Activated CD4-positive, alpha-beta T cell treated with anti-CD3 and anti-CD28 coated beads, Interleukin-2, amount 10 ng/mL, durations not matched to agents 24 days and 14 days (primary cell): ENCODE measurements around the gene SUSD5. TPM values are rescaled to one million over a fixed set of nuclear protein-coding genes. Genes with fewer than 3 reads are reported as not detected.
A peak's percentile ranks its signal among the peaks of the same experiment; 100 is the strongest.
"Not testable (repeated sequence)": the region's sequence is repeated elsewhere in the genome, so short reads cannot be mapped to it uniquely, and the experiment has no call there.

ENCODE experiments used
- DNase-seq: peaks from one replicate; pipeline ENCODE4 v3.0.0; 2022
- H3K27ac Mint-ChIP-seq: one replicate; pipeline ENCODE4 v1.8.0; 2022; ENCODE audit warnings: mild to moderate bottlenecking, mixed read lengths
- H3K27me3 Mint-ChIP-seq: one replicate; pipeline ENCODE4 v1.8.0; 2022; ENCODE audit warnings: mixed read lengths
- H3K36me3 Mint-ChIP-seq: one replicate; pipeline ENCODE4 v1.8.0; 2022; ENCODE audit warnings: low read depth, mild to moderate bottlenecking, mixed read lengths
- H3K4me1 Mint-ChIP-seq: one replicate; pipeline ENCODE4 v1.8.0; 2021; ENCODE audit warnings: mixed read lengths
- H3K4me3 Mint-ChIP-seq: one replicate; pipeline ENCODE4 v1.8.0; 2022; ENCODE audit warnings: mild to moderate bottlenecking, moderate library complexity, mixed read lengths
- H3K9me3 Mint-ChIP-seq: one replicate; pipeline ENCODE4 v1.8.0; 2021; ENCODE audit warnings: mixed read lengths
- intact Hi-C: fragments of 100-400 bp; cut with micrococcal nuclease; formaldehyde crosslinking; loops from one replicate; pipeline ENCODE4 v1.15.1; 2023
- total RNA-seq: library from RNA; stranded (reverse); gene quantifications from 2 replicates; pipeline ENCODE4 v1.2.3, GENCODE V29; 2022

SUSD5 gene
- total RNA-seq, 1 donor from 2014 or later = not detected

DNA sequence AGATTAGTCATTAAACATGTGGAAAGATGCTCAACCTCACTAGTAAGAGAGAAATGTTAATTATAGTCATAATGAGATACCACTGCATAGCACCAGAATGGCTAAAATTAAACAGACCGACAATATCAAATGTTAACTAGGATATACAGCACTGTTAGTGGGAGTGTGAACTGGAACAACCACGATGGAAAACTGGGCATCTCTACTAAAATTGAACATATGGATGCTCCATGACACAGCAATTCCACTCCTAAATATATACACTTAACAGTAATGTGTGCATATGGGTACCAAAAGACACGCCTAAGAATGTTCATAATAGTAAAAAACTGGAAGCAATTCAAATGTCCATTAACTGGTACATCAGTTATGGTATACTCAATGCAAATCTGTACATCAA, 63.3 kb downstream of the SUSD5 start:
- Mint-ChIP-seq H3K27me3 (peaks cover 20% of the 10 kb centered on the region), H3K4me3 (no peak overlapping the region), H3K9me3 (no peaks in the 10 kb centered on the region), H3K4me1 (no peaks in the 10 kb centered on the region), H3K36me3 (no peaks in the 10 kb centered on the region), H3K27ac (no peak overlapping the region)
- intact Hi-C loops = no loop called here
- DNase-seq = no peak

DNA sequence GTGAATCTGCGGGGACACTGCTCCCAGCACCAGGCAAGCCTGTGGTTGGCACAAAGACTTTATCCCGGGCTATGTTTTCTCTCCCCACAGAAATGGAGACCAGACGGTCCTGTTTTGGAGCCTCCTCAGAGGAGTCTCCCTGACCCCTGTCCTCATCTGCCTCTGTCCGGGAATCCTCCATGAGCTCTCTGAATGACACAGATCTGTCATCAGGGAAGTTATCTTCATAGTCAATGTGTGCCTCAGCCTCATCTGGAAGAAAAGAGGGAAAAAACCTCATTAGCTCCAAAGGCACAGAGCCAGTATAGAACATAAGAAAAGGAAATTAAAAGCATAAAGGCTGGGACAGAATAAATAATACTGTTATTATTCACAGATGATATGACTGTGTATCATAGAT, 64.8 kb downstream of the SUSD5 start:
- no peaks in the 10 kb centered on the region for H3K36me3 Mint-ChIP-seq
- intact Hi-C loops = no loop called here
- DNase-seq = no peak
- peaks cover 13% of the 10 kb centered on the region for H3K27me3 Mint-ChIP-seq
- H3K9me3 Mint-ChIP-seq = no peaks in the 10 kb centered on the region
- no peaks in the 10 kb centered on the region for H3K4me1 Mint-ChIP-seq
- no peak overlapping the region for H3K4me3 Mint-ChIP-seq
- no peak overlapping the region for H3K27ac Mint-ChIP-seq

DNA sequence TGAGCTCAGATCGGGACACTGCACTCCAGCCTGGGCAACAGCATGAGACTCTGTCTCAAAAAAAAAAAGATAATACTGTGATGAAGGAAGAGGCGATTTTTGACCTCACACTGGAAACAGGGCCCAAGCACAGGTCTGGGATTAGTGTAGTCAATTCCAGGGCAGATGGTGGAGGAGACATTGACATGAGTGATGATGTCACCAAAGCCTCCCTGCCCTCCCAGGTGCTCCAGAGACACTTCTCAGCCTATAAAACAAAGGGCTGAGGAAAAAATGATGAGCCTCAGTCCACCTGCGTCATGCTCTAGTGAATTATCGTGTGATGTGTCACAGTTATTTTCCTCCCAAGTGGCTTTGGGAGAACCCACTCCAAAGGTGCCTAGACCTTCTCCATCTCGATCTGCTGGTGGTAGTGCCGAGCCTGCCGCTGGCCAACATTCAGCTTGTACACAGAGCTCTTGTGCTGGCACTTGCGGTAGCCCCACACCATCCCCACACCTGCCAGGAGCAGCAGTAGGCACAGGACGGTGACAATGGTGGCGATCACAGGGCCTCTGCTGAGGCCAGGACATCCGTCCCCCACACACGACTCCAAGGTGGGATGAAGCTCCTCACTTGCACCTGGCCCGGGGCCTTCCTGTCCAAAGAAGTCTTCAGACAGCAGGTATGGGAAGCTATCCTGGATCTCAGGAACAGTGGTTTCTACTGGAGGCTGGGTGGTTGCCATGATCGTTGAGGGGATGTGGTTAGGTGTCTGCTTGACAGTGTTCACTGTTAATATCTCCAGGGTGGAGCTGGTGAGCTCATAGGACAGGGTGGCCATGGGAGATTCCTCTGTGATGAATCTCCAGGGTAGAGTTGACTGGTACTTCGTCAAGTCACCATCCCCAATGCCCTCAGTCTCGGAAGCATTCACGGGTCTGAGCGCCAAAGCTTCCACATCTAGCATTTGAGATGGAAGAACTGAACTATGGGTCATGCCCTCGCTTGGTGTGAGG, 65.9 kb downstream of the SUSD5 start:
- Mint-ChIP-seq H3K27ac (no peak overlapping the region), H3K36me3 (no peaks in the 10 kb centered on the region), H3K4me1 (no peaks in the 10 kb centered on the region), H3K9me3 (no peaks in the 10 kb centered on the region), H3K27me3 (peaks cover 12% of the 10 kb centered on the region), H3K4me3 (no peak overlapping the region)
- no peak for DNase-seq
- intact Hi-C loops = no loop called here

DNA sequence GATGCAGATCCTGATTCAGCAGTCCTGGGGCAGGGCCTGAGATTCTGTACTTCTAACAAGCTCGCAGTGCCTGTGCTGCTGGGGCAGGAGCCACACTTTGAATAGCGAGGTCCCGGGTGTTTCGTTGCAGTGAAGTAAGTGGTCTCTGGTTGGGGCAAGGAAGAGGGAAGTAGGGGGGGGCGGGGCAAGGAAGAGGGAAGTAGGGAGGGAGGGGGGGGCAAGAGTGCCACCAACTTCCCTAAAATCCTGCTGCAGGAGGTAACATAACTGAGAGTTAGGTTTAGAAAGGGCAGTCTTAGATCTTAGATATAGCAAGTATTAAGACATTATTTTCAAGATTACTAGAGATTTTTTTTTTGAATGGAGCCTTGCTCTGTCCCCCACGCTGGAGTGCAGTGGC, 69.3 kb downstream of the SUSD5 start:
- intact Hi-C loops = no loop called here
- no peak overlapping the region for H3K4me3 Mint-ChIP-seq

DNA sequence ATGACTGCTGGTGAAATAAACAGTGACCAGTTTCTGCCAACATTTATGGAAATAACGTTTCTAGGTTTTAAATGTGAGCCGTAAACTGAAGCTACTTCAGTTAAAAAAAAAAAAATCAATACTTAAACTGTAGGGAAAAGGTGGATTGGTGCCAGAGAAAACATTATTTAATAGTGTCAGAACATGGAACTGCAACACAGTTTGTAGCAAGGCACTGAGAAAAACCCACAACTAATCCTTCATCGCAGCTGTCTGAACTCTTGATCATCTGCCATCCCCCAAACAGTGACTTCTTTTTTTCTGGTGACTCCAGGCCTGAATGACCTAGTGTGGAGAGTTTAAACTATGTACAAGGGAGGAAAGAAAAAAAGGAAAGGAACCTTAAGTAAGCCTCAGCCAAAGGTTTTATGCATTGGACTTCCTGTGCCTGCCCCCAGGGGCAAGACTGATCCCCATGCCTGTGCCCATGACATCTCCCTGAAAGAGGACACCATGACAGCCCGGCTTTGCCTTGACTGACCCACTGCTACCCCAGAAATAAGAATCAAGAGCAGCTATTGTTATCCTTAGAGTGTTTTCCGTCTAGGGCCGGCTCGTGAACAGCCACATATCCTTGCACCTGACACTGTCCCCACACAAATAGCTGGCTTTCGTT, 71.7 kb downstream of the SUSD5 start:
- H3K27me3 Mint-ChIP-seq = peaks cover 7% of the 10 kb centered on the region
- no peaks in the 10 kb centered on the region for H3K4me1 Mint-ChIP-seq
- H3K9me3 Mint-ChIP-seq = no peaks in the 10 kb centered on the region
- H3K4me3 Mint-ChIP-seq = no peak overlapping the region
- H3K36me3 Mint-ChIP-seq = no peaks in the 10 kb centered on the region
- H3K27ac Mint-ChIP-seq = no peak overlapping the region
- intact Hi-C loops = no loop called here
- no peak for DNase-seq

More for the DNA sequence above, 69.3 kb downstream of the SUSD5 start:
- Mint-ChIP-seq H3K9me3 (no peaks in the 10 kb centered on the region), H3K4me1 (no peaks in the 10 kb centered on the region), H3K27me3 (peaks cover 12% of the 10 kb centered on the region), H3K27ac (no peak overlapping the region), H3K36me3 (no peaks in the 10 kb centered on the region)
- no peak for DNase-seq

DNA sequence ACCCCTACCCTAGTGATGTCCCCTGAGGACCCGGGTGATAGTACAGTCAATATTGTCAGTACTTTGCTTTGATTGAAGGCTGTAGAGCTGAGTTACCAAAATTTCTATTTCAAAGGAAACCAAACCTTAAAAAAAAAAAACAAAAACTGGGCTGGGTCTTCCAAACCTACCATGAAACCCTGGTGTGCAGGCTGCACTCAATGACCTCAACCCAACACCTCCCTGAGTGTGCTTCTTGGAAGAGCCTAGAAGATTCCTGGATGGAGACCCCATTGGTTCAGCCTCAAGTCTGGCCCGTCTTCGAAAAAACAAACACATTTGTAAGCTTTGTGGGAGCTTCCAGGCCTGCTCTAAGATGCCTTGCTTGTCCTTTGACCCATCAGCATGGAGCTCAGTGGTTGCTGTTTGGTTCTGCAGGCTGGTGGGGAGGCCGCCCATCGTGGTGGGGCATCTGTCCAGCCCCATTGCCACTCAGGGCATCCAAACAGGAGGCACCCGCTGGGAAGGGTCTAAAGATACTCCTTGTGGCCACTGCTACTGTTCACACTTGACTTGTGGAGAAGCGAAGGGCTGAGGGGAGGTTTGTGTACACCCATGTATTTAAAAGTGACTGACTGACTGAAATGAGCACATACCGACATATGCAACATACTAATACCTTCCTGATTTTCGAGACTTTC, 72.6 kb downstream of the SUSD5 start:
- H3K27ac Mint-ChIP-seq = no peak overlapping the region
- DNase-seq = no peak
- no peaks in the 10 kb centered on the region for H3K9me3 Mint-ChIP-seq
- H3K4me1 Mint-ChIP-seq = no peaks in the 10 kb centered on the region
- no peaks in the 10 kb centered on the region for H3K36me3 Mint-ChIP-seq
- intact Hi-C loops = no loop called here
- H3K27me3 Mint-ChIP-seq = peaks cover 6% of the 10 kb centered on the region
- H3K4me3 Mint-ChIP-seq = no peak overlapping the region

DNA sequence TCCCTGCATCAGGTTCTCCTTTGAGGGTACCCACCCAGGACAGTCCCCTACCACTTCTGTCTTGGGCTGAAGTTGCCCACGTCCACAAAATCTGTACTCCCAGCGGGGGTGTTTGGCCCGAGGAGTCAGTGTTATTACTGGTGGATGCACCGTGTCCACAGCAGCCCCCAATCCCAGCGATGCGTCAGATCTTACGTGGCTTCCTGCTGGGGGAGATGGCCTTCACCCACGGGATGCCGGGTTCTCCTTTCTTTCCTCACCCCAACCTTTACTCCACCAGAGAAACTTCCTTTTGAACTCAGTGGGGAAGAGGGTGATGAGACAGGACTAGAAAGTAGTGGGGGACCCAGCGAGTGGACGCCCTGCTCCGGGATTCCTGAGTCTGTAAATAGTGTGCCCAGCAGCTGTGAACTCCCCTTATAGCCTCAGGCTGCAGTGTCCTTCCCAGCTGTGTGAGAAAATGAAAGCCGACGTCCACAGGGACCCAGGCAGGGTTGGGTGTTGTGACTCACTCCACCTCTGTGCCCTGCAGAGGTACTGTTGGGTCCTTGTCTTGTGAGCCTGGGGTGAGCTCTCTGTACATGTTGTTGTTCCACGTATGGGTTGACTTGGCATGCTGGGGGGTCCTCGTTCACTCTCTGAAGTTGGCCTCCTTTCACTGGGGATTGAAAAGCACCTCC, 73.2 kb downstream of the SUSD5 start:
- no peaks in the 10 kb centered on the region for H3K36me3 Mint-ChIP-seq
- H3K27me3 Mint-ChIP-seq = peaks cover 6% of the 10 kb centered on the region
- H3K27ac Mint-ChIP-seq = no peak overlapping the region
- H3K4me3 Mint-ChIP-seq = no peak overlapping the region
- DNase-seq = no peak
- H3K9me3 Mint-ChIP-seq = no peaks in the 10 kb centered on the region
- H3K4me1 Mint-ChIP-seq = no peaks in the 10 kb centered on the region
- intact Hi-C loops = no loop called here

DNA sequence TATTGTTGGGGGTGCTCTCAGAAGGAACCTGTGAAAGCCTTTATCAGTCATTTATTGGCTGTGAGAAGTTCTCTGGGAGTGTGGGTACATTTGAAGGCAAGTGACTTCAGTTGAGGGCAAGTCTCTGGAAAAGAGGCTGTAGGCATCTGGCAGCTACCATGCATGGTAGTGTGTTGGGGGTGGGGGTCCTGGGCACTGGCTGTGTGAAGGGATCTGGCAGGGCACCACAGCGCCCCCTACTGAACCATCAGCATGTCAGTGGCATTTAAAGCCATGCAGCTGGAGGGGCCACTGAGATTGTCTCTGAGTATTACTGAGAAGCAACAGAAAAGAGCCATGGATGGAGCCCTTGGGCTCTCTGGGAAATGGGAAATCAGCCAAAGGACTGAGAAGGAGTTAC, 74.2 kb downstream of the SUSD5 start:
- Mint-ChIP-seq H3K36me3 (no peaks in the 10 kb centered on the region), H3K27me3 (peaks cover 6% of the 10 kb centered on the region), H3K4me3 (no peak overlapping the region), H3K4me1 (no peaks in the 10 kb centered on the region), H3K27ac (no peak overlapping the region), H3K9me3 (no peaks in the 10 kb centered on the region)
- DNase-seq = peak; percentile 66
- intact Hi-C loops = no loop called here

DNA sequence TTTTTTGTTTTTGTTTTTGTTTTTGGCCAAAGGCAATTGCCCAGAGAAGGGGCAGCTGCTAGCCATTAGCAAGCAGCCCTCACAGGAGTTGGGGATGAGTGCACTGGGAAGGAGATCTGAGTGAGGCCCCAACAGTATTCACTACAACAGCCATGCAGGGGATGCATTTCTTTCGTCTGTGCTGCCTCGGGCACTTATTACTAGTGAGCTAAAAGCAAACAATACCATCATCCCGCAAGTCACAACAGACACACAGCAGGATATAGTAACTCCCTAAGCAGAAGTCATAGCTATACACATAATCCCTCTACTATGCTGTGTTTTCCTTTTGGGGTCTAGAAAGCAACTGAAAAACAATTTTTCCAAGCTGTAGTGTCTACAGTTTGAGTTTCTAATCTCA, 77.6 kb downstream of the SUSD5 start:
- Mint-ChIP-seq H3K27me3 (no peaks in the 10 kb centered on the region), H3K27ac (no peak overlapping the region), H3K36me3 (peaks cover 4% of the 10 kb centered on the region), H3K9me3 (no peaks in the 10 kb centered on the region), H3K4me1 (peaks cover 1% of the 10 kb centered on the region), H3K4me3 (no peak overlapping the region)
- intact Hi-C loops = no loop called here
- DNase-seq = no peak

DNA sequence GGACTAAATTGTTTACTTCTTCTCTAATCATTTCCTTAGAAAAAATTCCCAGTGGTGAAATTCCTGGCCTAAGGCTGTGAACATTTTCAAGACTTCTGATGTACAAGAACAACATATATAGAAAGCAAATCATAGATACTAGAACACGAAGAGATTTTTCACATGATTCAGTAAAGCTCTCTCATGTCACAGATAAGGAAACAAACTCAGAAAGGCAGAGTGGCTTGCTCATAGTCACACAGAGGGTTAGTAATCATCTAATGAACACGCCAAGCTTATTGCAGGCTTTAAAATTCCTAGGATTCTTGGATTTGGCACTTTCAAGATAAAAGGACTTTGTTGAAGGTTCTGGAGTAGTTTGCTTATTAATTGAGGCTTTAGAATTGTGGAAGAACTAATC, 78.6 kb downstream of the SUSD5 start:
- Mint-ChIP-seq H3K9me3 (no peaks in the 10 kb centered on the region), H3K4me3 (no peak overlapping the region), H3K36me3 (peaks cover 4% of the 10 kb centered on the region), H3K27me3 (no peaks in the 10 kb centered on the region), H3K27ac (no peak overlapping the region), H3K4me1 (peaks cover 1% of the 10 kb centered on the region)
- DNase-seq = no peak
- intact Hi-C loops = no loop called here

DNA sequence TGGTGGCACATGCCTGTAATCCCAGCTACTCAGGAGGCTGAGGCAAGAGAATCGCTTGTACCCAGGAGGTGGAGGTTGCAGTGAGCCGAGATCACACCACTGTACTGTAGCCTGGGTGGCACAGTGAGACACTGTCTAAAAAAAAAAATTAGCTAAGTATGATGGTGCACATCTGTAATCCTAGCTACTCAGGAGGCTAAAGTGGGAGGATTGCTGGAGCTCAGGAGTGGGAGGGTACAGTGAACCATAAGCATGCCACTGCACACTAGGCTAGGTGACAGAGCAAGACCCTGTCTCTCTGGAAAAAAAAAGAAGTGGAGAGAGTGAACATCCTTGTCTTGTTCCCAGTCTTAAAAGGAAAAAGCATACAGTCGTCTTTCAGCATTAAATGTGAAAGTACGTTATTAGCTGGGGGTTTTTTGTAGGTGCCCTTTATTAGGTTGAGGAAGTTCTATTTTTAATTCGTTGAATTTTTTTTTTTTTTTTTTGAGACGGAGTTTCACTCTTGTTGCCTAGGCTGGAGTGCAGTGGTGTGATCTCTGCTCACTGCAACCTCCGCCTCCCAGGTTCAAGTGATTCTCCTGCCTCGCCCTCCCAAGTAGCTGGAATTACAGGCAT, 79.5 kb downstream of the SUSD5 start:
- H3K4me3 Mint-ChIP-seq, H3K27ac Mint-ChIP-seq, H3K9me3 Mint-ChIP-seq, H3K27me3 Mint-ChIP-seq, H3K4me1 Mint-ChIP-seq, intact Hi-C loops, H3K36me3 Mint-ChIP-seq, DNase-seq: not testable (repeated sequence)

DNA sequence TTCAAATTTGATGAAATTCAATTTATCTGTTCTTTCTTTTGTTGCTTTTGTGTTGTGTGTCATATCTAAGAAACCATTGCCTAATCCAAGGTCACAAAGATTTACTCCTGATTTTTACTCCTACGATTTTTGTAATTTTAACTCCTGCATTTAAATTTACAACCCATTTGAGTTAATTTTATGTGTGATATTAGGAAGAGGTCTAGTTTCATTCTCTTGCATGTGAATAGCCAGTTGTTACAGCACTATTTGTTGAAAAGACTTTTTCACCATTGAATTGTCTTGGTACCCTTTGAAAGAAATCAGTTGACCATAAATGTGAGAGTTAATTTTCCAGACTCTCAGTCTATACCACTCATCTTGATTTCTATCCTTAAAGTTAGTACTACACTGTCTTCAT, 80.9 kb downstream of the SUSD5 start:
- Mint-ChIP-seq H3K4me3 (no peak overlapping the region), H3K9me3 (no peaks in the 10 kb centered on the region), H3K36me3 (peaks cover 5% of the 10 kb centered on the region), H3K4me1 (peaks cover 7% of the 10 kb centered on the region), H3K27me3 (no peaks in the 10 kb centered on the region), H3K27ac (no peak overlapping the region)
- no peak for DNase-seq
- intact Hi-C loops = no loop called here

DNA sequence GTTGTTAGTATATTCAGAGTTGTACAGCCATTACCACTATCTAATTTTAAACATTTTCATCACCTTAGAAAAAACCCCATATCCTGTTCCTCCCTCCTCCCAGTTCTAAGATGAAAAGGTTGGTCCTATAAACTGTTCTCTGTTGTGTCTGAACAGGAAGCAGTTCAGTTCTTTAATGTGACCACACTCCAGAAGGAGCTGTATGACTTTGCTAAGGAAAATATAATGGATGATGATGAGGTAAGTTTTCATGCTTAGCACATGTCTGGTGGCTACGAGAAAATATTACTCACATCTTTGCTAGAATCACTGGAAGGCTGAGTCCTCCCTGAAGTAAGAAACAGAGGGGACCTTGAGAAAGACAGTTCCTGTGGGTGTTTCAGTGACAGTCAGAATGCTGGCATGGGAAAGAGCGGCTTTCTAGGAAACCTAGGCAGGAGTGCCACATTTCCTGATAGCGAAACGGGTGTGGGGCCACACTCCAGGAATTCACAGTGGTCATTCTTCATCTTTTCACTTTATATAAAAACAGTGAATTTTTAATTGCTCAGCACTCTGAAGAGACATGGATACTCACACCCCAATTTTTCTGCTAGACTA, 84.5 kb downstream of the SUSD5 start:
- intact Hi-C loops = no loop called here
- DNase-seq = no peak
- no peaks in the 10 kb centered on the region for H3K9me3 Mint-ChIP-seq
- peaks cover 7% of the 10 kb centered on the region for H3K4me1 Mint-ChIP-seq
- H3K27me3 Mint-ChIP-seq = no peaks in the 10 kb centered on the region
- H3K27ac Mint-ChIP-seq = no peak overlapping the region
- H3K4me3 Mint-ChIP-seq = no peak overlapping the region
- peaks cover 7% of the 10 kb centered on the region for H3K36me3 Mint-ChIP-seq
